Stimulated activated CD8-positive, alpha-beta memory T cell treated with anti-CD3 and anti-CD28 coated beads, Interleukin-4, amount 100 ng/mL, for 24 hours (primary cell): ENCODE measurements around the gene NUP62.

Source experiments
- DNase-seq: peaks from one replicate; pipeline ENCODE4 v3.0.0-alpha.2; 2020; ENCODE audit warnings: low read depth

The NUP62 gene

DNA sequence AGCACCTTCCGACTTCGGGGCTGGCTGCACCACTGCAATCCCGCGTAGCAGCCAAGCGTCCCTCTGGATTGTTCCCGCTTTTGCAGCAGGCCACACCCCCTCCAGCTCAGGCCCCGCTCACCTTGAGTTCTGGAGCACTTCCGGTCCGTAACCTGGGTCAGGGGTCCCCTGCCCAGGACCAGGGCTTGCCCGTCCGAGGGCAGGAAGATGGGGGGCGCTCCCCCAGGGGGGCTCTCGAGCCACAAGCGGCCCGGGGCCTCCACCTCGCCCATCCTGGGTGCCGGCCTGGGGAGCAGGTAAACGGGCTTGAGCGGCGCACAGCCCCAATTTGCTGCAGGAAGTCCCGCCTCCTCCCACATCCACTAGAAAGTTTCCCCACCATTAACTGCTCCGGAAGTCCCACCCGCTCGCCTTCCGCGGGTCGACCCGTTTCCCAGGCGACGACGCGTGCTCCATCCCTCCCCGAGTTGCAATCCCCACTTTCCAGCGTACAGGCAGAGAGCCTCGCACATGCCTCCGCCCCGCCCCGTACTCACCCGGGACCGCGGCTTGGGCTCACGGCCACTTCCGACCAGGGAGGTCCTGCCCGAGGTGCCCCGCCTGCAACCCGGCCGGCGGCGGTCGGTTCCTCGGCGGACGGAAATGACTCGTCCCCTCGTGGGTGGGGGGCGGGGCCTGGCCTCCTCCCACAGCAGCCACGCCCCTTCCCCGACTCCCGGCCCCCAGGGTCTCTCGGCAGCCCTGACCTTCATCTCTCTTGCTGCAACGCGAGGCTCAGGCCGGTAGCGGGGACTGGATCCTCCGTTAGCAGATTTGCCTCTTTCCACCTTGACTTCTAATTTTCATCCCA is 62.1 kb downstream of the NUP62 start, which contains the start of gene PNKP:
TSS of gene PNKP (minus strand) at position 644 of the 850 bp plus-strand sequence. CDS start at position 272, 372 bp downstream.
- DNase-seq = peak; percentile 82

- no peak for DNase-seq
These were observed 64.4 kb downstream of the NUP62 start for GRCh38 chr19:49864890-49865289.

- no peak for DNase-seq
These were observed 65.4 kb downstream of the NUP62 start for GRCh38 chr19:49863935-49864320.

DNA sequence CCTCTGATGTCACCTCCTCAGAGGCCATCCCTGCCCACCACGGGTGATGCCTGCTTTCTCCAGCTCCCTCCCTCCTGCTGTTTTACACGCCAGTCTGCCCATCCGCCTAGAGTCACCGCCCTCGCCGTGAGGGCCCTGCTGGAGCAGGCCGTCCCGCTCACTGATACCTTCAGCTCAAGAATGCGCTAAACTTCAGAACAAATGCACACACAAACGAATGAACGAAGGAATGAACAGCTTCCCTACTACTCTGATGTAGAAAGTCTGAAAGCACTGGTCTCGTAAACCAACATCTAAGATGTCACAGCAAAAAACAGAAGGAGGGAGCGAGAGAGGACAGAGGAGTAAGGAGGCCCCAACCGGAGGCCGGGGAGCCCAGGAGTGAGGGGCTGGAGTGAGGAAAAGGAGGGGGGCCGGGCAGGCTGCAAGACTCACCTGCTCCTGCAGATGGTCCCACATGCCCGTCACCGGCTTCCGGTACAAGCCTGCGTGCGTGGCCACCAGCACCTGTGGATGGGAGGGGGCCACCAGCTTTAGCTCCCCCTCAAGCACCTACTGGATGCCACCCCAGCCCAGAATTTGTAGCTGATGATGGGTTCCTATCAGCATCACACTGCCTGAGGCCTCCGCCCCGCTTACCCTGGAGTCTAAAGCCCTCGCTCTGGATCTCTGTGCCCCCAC is 65.9 kb downstream of the NUP62 start:
- DNase-seq = no peak

DNA sequence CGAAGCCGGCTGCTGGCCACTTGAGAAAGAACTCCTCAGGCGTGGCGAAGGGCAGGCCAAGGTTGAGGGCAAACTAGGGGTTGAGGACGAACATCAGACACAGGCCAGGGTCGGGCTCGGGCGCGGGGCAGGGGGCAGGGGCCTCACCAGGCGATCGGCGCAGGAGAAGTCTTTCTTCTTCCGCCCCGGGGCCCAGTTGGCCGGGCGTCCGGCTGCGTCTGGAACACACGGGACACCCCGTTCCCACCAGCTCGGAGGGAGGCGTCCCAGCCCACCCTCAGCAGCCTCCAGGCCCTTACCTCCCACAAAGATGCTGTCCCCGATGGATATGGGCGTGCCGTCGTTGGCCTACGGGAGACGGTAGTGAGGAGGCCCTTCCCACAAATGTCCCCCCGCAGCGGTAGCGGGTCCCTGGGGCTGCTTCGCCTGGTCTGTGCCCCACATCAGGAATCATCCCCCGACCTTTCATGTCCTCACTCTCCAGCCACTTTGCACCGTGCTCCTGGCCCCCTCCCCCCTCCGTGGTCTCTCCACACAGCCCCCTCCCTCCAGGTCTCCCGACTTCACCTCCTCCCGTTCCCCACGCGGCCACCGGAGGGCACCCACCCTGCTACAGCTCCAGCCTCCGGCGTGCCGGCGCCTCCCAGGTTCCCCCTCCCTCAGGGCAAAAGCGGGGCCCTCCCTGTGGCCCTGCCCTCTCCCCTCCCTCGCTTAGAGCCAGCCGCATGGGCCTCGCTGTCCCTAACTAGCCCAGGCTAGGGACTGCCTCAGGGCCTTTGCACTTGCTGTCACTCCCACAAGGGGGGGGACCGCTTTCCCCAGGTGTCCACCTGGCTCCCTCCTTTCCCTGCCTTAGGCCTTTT is 66.7 kb downstream of the NUP62 start:
- DNase-seq = no peak

GRCh38 chr19:49861541-49862378 is 67.5 kb downstream of the NUP62 start:
- DNase-seq = no peak

GRCh38 chr19:49861107-49861506 is 68.2 kb downstream of the NUP62 start:
- no peak for DNase-seq

GRCh38 chr19:49860336-49861102 is 68.8 kb downstream of the NUP62 start:
- no peak for DNase-seq

GRCh38 chr19:49859682-49860335 is 69.5 kb downstream of the NUP62 start:
- no peak for DNase-seq

DNA sequence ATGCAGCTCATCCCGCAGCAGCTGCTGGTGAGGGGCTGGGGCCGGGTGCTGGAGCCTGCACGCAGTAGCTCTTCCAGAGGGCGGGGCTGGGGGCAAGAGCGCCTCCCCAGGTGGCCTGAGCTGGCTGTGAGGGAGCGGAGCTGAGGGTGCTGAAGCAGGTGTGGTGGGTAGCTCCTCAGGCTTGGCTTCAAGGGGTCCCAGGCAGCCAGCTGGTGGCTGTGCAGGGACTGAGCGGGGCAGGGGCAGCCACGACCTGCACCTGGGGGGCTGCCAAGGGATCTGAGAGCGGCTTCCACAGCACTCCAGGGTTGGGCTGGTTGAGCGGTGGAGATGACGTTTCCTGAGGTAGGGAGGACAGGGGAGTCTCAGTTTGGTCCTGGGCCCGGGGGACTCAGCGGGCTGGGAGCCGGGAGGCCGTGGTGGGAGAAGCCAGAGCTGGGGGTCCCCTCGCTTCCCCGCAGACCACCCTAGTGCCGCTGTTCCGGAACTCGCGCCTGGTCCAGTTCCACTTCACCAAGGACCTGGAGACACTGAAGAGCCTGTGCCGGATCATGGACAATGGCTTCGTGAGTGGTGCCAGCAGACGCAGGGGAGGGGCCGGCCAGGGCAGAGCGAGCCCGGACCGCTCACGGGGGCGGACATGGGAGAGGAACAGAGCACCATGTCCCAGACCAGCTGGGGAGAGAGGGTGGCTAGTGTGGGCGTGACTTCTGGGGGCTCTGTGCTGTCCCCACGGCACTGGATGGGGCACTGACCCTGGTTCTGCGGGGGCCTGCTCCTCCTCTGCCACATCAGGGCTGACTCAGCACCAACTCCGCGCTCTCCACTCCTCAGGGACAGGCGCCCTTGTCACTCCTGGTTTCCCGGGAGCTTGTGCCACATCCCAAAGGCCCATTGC is 71.0 kb downstream of the NUP62 start:
- no peak for DNase-seq

DNA sequence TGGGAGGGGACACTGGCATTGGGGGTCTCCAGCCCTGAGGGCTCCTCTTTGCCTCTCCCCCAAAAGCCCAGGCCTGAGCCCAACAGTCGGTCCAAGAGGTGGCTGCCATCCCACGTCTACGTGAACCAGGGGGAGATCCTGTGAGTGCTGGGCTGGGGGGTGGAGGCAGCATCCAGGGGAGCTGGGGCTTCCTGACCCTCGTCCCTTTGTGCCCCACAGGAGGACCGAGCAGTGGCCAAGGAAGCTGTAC is 71.5 kb downstream of the NUP62 start:
- DNase-seq = no peak

- no peak for DNase-seq
These were observed 72.1 kb downstream of the NUP62 start for GRCh38 chr19:49857061-49857837.
